SK-N-SH treated with all-trans-retinoic acid at 6 μM for 48 hours (cell line): ENCODE results near the gene TCF12.

Source experiments
- ARNTL ChIP-seq: fragments of 450-650 bp; formaldehyde crosslinking; IDR thresholded peaks from 2 replicates; pipeline ENCODE4 v1.5.0; 2020; ENCODE audit warnings: low read depth, mild to moderate bottlenecking, moderate library complexity, borderline replicate concordance
- PPARA ChIP-seq: fragments of 250-450 bp; sonication (Bioruptor Pico); IDR thresholded peaks from 2 replicates; pipeline ENCODE4 v1.5.0; 2020; ENCODE audit warnings: mild to moderate bottlenecking, borderline replicate concordance
- ZFP3 ChIP-seq: fragments of 250-450 bp; sonication (Bioruptor Pico); IDR thresholded peaks from 2 replicates; pipeline ENCODE4 v1.5.0; 2020; ENCODE audit warnings: mild to moderate bottlenecking, moderate library complexity
- ZFP30 ChIP-seq: fragments of 450-650 bp; formaldehyde crosslinking; IDR thresholded peaks from 2 replicates; pipeline ENCODE4 v1.5.0; 2022; ENCODE audit warnings: mild to moderate bottlenecking, moderate library complexity
- TF ChIP-seq, protein P1 (sequence below): fragments of 250-450 bp; sonication (Bioruptor Pico); IDR thresholded peaks from 2 replicates; pipeline ENCODE4 v1.8.0; 2020; ENCODE audit warnings: mild to moderate bottlenecking, moderate library complexity, borderline replicate concordance

- TF ChIP-seq, protein P1, sequence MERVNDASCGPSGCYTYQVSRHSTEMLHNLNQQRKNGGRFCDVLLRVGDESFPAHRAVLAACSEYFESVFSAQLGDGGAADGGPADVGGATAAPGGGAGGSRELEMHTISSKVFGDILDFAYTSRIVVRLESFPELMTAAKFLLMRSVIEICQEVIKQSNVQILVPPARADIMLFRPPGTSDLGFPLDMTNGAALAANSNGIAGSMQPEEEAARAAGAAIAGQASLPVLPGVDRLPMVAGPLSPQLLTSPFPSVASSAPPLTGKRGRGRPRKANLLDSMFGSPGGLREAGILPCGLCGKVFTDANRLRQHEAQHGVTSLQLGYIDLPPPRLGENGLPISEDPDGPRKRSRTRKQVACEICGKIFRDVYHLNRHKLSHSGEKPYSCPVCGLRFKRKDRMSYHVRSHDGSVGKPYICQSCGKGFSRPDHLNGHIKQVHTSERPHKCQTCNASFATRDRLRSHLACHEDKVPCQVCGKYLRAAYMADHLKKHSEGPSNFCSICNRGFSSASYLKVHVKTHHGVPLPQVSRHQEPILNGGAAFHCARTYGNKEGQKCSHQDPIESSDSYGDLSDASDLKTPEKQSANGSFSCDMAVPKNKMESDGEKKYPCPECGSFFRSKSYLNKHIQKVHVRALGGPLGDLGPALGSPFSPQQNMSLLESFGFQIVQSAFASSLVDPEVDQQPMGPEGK: no peak
- TF ChIP-seq ARNTL (CRISPR knock-in tag): no peak
- TF ChIP-seq ZFP30 (CRISPR knock-in tag): no peak
- no peak for TF ChIP-seq ZFP3 (CRISPR knock-in tag)
- no peak for TF ChIP-seq PPARA (CRISPR knock-in tag)
Observed at GRCh38 chr15:57061281-57061680, 142.8 kb downstream of the TCF12 start.
